ENCODE measurements around the gene EEF2K. TPM values are rescaled to one million over a fixed set of nuclear protein-coding genes. Genes with fewer than 3 reads are reported as not detected.

The EEF2K gene
- total and polyA plus RNA-seq, 2 donors from 2014 or later: 2.8 to 28.1 TPM

DNA sequence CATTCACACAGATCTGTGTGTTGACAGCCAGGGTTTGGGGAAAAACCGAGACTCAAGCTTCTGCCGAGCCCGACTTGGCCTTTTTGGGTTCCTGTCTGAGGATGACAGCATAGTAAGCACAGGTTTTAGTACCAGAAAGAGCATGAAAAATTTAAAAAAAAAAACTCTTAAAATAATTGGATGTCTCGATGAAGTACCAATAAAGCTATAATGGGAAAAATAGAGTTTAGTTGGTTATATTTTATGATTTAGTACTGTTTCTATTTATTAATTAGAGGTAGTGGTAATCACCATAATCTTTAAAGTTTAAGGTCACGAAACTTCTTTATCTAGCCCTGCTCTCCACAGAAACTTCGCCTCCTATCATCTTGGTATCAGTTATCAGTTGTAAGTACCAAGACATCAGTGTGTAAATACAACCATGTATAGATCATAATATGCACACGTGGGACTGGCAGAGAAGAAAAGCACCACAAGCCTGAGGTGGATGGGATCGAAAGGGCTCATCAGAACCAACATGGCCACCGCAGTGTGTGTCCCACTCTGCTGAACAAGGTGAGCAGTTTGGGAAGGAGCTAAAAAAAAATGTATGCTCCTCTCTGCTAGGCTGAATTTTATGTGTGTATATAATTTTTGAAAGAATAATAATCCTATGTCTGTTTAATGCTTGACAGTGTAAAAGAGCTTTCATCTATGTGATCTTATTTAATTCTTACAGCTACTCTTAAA, 14.4 kb upstream of the EEF2K start:
- peak overlapping the region; percentile 69 to 83 (median 78) for H3K9ac ChIP-seq (ENCODE audit: low read length in 3 of 3)
- no peak for TF ChIP-seq CTCF (IDR thresholded peaks at IDR 0.05; ENCODE audit: borderline replicate concordance, extremely low read depth, insufficient read depth)
- H3K4me1 ChIP-seq (ENCODE audit: control insufficient read depth in 2 of 3, insufficient read depth in 2 of 3, low read depth in 1 of 3, low read length in 3 of 3): peaks cover 0 to 26% (median 8%) of the 10 kb centered on the region in 3 donors
- DNase-seq (peak in 2 of 5 donors; percentile 38 to 53), FAIRE-seq (no peak)
- intact Hi-C loops (cut with DNase I): no loop called here
- H3K36me3 ChIP-seq (ENCODE audit: control insufficient read depth in 2 of 3, insufficient read depth in 3 of 3, low read length in 3 of 3): no peaks in the 10 kb centered on the region
- H3K27me3 ChIP-seq (ENCODE audit: control insufficient read depth, insufficient read depth, low read length): no peaks in the 10 kb centered on the region
- peak overlapping the region; percentile 70 to 75 (median 74) for H3K4me3 ChIP-seq (ENCODE audit: low read length in 3 of 3)
- peak overlapping the region; percentile 96 to 99 for H3K27ac ChIP-seq (ENCODE audit: low read depth in 2 of 2, low read length in 2 of 2)
- no peaks in the 10 kb centered on the region for H3K9me3 ChIP-seq (ENCODE audit: control insufficient read depth in 2 of 3, insufficient read depth in 1 of 3, low read length in 3 of 3)

GRCh38 chr16:22192261-22193062, 13.6 kb upstream of the EEF2K start:
- Histone ChIP-seq H3K27me3 (ENCODE audit: control insufficient read depth, insufficient read depth, low read length) (no peaks in the 10 kb centered on the region), H3K4me3 (ENCODE audit: low read length in 3 of 3) (peak overlapping the region; percentile 70 to 75 (median 74)), H3K4me1 (ENCODE audit: control insufficient read depth in 2 of 3, insufficient read depth in 2 of 3, low read depth in 1 of 3, low read length in 3 of 3) (peaks cover 0 to 26% (median 8%) of the 10 kb centered on the region in 3 donors), H3K9ac (ENCODE audit: low read length in 3 of 3) (peak overlapping the region; percentile 21 to 83 (median 69)), H3K36me3 (ENCODE audit: control insufficient read depth in 2 of 3, insufficient read depth in 3 of 3, low read length in 3 of 3) (no peaks in the 10 kb centered on the region), H3K27ac (ENCODE audit: low read depth in 2 of 2, low read length in 2 of 2) (peak overlapping the region; percentile 96 to 99), H3K9me3 (ENCODE audit: control insufficient read depth in 2 of 3, insufficient read depth in 1 of 3, low read length in 3 of 3) (no peaks in the 10 kb centered on the region)
- peak in 4 of 5 donors; percentile 41 to 91 (median 76) for DNase-seq
- no peak for FAIRE-seq
- TF ChIP-seq CTCF (IDR thresholded peaks at IDR 0.05; ENCODE audit: borderline replicate concordance, extremely low read depth, insufficient read depth): no peak
- intact Hi-C loops (cut with DNase I): no loop called here

GRCh38 chr16:22193063-22193411, 13.0 kb upstream of the EEF2K start:
- peaks cover 0 to 26% (median 8%) of the 10 kb centered on the region in 3 donors for H3K4me1 ChIP-seq (ENCODE audit: control insufficient read depth in 2 of 3, insufficient read depth in 2 of 3, low read depth in 1 of 3, low read length in 3 of 3)
- no peak for DNase-seq
- H3K36me3 ChIP-seq (ENCODE audit: control insufficient read depth in 2 of 3, insufficient read depth in 3 of 3, low read length in 3 of 3): no peaks in the 10 kb centered on the region
- intact Hi-C loops (cut with DNase I): no loop called here
- TF ChIP-seq CTCF (IDR thresholded peaks at IDR 0.05; ENCODE audit: borderline replicate concordance, extremely low read depth, insufficient read depth): no peak
- H3K9me3 ChIP-seq (ENCODE audit: control insufficient read depth in 2 of 3, insufficient read depth in 1 of 3, low read length in 3 of 3): no peaks in the 10 kb centered on the region
- no peak overlapping the region for H3K9ac ChIP-seq (ENCODE audit: low read length in 3 of 3)
- no peak for FAIRE-seq
- peak overlapping the region in 1 of 2 donors; percentile 99 for H3K27ac ChIP-seq (ENCODE audit: low read depth in 2 of 2, low read length in 2 of 2)
- no peaks in the 10 kb centered on the region for H3K27me3 ChIP-seq (ENCODE audit: control insufficient read depth, insufficient read depth, low read length)
- H3K4me3 ChIP-seq (ENCODE audit: low read length in 3 of 3): no peak overlapping the region

Data from kidney (tissue), 14 donors.